Neural cell (in vitro differentiated cells): ENCODE results near the gene ACER1. TPM values are rescaled to one million over a fixed set of nuclear protein-coding genes. Genes with fewer than 3 reads are reported as not detected.

Source experiments
- H2AFZ ChIP-seq: fragments of 200-600, 300-800 bp; sonication (generic), shearing (Covaris generic); 2 replicates; pipeline ENCODE4 v1.6.0; 2014; ENCODE audit warnings: low read depth, mild to moderate bottlenecking, antibody characterized with exemption, low read length, moderate library complexity
- H3F3A ChIP-seq: fragments of 200-600 bp; shearing (Covaris generic); 2 replicates; pipeline ENCODE4 v1.6.1; 2016; ENCODE audit warnings: mild to moderate bottlenecking, moderate library complexity, mixed read lengths, antibody characterized with exemption, low read length; ENCODE audit not compliant: insufficient read depth, poor library complexity, severe bottlenecking
- H3K27ac ChIP-seq: fragments of 200-600, 300-800 bp; sonication (generic), shearing (Covaris generic); 2 replicates; pipeline ENCODE4 v1.5.1; 2014; ENCODE audit warnings: mild to moderate bottlenecking, low read length, moderate library complexity
- H3K27me3 ChIP-seq: fragments of 300-800, 200-600 bp; sonication (generic), shearing (Covaris generic); 2 replicates; pipeline ENCODE4 v1.6.0; 2014; ENCODE audit warnings: mild to moderate bottlenecking, low read depth, low read length, moderate library complexity; ENCODE audit not compliant: insufficient read depth
- H3K36me3 ChIP-seq: fragments of 300-800, 200-600 bp; sonication (generic), shearing (Covaris generic); 2 replicates; pipeline ENCODE4 v1.5.1; 2014; ENCODE audit warnings: mild to moderate bottlenecking, antibody characterized with exemption, low read length, moderate library complexity; ENCODE audit not compliant: insufficient read depth
- H3K4me2 ChIP-seq: fragments of 300-800, 200-600 bp; sonication (generic), shearing (Covaris generic); 2 replicates; pipeline ENCODE4 v1.6.0; 2014; ENCODE audit warnings: mild to moderate bottlenecking, low read length
- H3K4me3 ChIP-seq: fragments of 300-800, 200-600 bp; sonication (generic), shearing (Covaris generic); 2 replicates; pipeline ENCODE4 v1.5.1; 2014; ENCODE audit warnings: mild to moderate bottlenecking, low read length, moderate library complexity
- H3K79me2 ChIP-seq: fragments of 200-600 bp; shearing (Covaris generic); replicated peaks from 2 replicates; pipeline ENCODE4 v1.6.0; 2014; ENCODE audit warnings: mild to moderate bottlenecking, low read length, moderate library complexity; ENCODE audit not compliant: insufficient read depth
- H3K9ac ChIP-seq: fragments of 300-800, 200-600 bp; sonication (generic), shearing (Covaris generic); 2 replicates; pipeline ENCODE4 v1.6.1; 2016; ENCODE audit warnings: mild to moderate bottlenecking, low read length, mixed read lengths
- H3K9me2 ChIP-seq: fragments of 200-600 bp; shearing (Covaris generic); 2 replicates; pipeline ENCODE4 v1.6.1; 2016; ENCODE audit warnings: mild to moderate bottlenecking, low read length, mixed read lengths; ENCODE audit not compliant: insufficient read depth
- H3K9me3 ChIP-seq: fragments of 200-600, 300-800 bp; sonication (generic), shearing (Covaris generic); 2 replicates; pipeline ENCODE4 v1.6.1; 2016; ENCODE audit warnings: mild to moderate bottlenecking, mixed run types, low read length, moderate library complexity, mixed read lengths
- H4K20me1 ChIP-seq: fragments of 200-600 bp; shearing (Covaris generic); 2 replicates; pipeline ENCODE4 v1.6.1; 2016; ENCODE audit warnings: mild to moderate bottlenecking, mixed run types; ENCODE audit not compliant: insufficient read depth
- CTCF ChIP-seq: fragments of 450-650 bp; IDR thresholded peaks from 2 replicates; pipeline ENCODE4 v1.5.1; 2014; ENCODE audit warnings: antibody characterized with exemption, mild to moderate bottlenecking, moderate library complexity; ENCODE audit not compliant: poor library complexity, severe bottlenecking
- EP300 ChIP-seq: fragments of 450-650 bp; conservative IDR thresholded peaks from 2 replicates; pipeline ENCODE4 v1.6.1; 2014; ENCODE audit warnings: antibody characterized with exemption, mild to moderate bottlenecking, moderate library complexity; ENCODE audit not compliant: poor library complexity, severe bottlenecking
- EZH2 ChIP-seq: fragments of 200-600, 300-800 bp; shearing (Covaris generic), sonication (generic); IDR thresholded peaks from 2 replicates; pipeline ENCODE4 v1.6.1; 2014; ENCODE audit warnings: antibody characterized with exemption, low read length, borderline replicate concordance, mild to moderate bottlenecking; ENCODE audit not compliant: insufficient read depth, poor library complexity, severe bottlenecking
- MXI1 ChIP-seq: fragments of 450-650 bp; conservative IDR thresholded peaks from 2 replicates; pipeline ENCODE4 v1.6.1; 2014; ENCODE audit warnings: antibody characterized with exemption, mild to moderate bottlenecking; ENCODE audit not compliant: poor library complexity, severe bottlenecking
- POLR2AphosphoS5 ChIP-seq: IDR thresholded peaks from 2 replicates; pipeline ENCODE4 v1.6.1; 2012
- RAD21 ChIP-seq: fragments of 450-650 bp; conservative IDR thresholded peaks from 2 replicates; pipeline ENCODE4 v1.6.1; 2014; ENCODE audit warnings: antibody characterized with exemption, mild to moderate bottlenecking, moderate library complexity
- SMC3 ChIP-seq: fragments of 450-650 bp; conservative IDR thresholded peaks from 2 replicates; pipeline ENCODE4 v1.6.1; 2014; ENCODE audit warnings: antibody characterized with exemption, mild to moderate bottlenecking, moderate library complexity; ENCODE audit not compliant: poor library complexity
- TAF1 ChIP-seq: IDR thresholded peaks from 2 replicates; pipeline ENCODE4 v1.6.1; 2012; ENCODE audit warnings: low read depth
- polyA plus RNA-seq: library from polyadenylated mRNA; depleted of rRNA; stranded (reverse); fragments of >200 nt; gene quantifications from 2 replicates; pipeline ENCODE4 v1.2.3, GENCODE V29; 2014
- TF ChIP-seq, protein P1 (sequence below): IDR thresholded peaks from 2 replicates; pipeline ENCODE4 v1.6.1; 2012; ENCODE audit warnings: borderline replicate concordance

The ACER1 gene
- polyA plus RNA-seq, 1 donor from 2014 or later, result not detected

DNA sequence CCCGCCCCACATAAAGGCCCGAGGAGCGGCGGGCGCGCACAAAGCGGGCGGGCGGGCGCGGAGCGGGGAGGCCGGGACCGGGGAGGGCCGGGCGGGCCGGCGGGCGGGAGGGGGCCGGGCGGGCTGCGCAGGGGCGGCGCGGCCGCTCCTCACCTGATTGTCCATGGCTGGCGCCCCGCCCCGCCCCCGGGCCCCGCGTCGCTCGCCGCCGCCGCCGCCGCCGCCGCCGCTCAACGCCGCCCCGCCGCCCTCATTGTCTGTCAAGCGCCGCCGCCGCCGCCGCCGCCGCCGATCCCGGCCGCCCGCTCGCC is 53.8 kb downstream of the ACER1 start:
- no peak overlapping the region for H3K4me2 ChIP-seq
- no peaks in the 10 kb centered on the region for H3K27me3 ChIP-seq
- H3K27ac ChIP-seq, result peak overlapping the region; percentile 58
- H3K9me2 ChIP-seq, result no peaks in the 10 kb centered on the region
- no peaks in the 10 kb centered on the region for H3F3A ChIP-seq
- H3K4me3 ChIP-seq, result peak overlapping the region; percentile 91
- H3K9me3 ChIP-seq, result no peaks in the 10 kb centered on the region
- no peak for TF ChIP-seq POLR2AphosphoS5
- TF ChIP-seq MXI1, result no peak
- TF ChIP-seq EZH2, result no peak
- TF ChIP-seq EP300, result no peak
- TF ChIP-seq RAD21, result no peak
- TF ChIP-seq TAF1, result no peak
- TF ChIP-seq, protein P1, sequence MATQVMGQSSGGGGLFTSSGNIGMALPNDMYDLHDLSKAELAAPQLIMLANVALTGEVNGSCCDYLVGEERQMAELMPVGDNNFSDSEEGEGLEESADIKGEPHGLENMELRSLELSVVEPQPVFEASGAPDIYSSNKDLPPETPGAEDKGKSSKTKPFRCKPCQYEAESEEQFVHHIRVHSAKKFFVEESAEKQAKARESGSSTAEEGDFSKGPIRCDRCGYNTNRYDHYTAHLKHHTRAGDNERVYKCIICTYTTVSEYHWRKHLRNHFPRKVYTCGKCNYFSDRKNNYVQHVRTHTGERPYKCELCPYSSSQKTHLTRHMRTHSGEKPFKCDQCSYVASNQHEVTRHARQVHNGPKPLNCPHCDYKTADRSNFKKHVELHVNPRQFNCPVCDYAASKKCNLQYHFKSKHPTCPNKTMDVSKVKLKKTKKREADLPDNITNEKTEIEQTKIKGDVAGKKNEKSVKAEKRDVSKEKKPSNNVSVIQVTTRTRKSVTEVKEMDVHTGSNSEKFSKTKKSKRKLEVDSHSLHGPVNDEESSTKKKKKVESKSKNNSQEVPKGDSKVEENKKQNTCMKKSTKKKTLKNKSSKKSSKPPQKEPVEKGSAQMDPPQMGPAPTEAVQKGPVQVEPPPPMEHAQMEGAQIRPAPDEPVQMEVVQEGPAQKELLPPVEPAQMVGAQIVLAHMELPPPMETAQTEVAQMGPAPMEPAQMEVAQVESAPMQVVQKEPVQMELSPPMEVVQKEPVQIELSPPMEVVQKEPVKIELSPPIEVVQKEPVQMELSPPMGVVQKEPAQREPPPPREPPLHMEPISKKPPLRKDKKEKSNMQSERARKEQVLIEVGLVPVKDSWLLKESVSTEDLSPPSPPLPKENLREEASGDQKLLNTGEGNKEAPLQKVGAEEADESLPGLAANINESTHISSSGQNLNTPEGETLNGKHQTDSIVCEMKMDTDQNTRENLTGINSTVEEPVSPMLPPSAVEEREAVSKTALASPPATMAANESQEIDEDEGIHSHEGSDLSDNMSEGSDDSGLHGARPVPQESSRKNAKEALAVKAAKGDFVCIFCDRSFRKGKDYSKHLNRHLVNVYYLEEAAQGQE, result no peak
- no peak for TF ChIP-seq CTCF
- TF ChIP-seq SMC3, result no peak
- H3K36me3 ChIP-seq, result no peaks in the 10 kb centered on the region
- no peak overlapping the region for H2AFZ ChIP-seq
- no peaks in the 10 kb centered on the region for H4K20me1 ChIP-seq
- peaks cover 48% of the 10 kb centered on the region for H3K79me2 ChIP-seq
- peak overlapping the region; percentile 90 for H3K9ac ChIP-seq

GRCh38 chr19:6278740-6279619 is 54.4 kb downstream of the ACER1 start:
- no peaks in the 10 kb centered on the region for H4K20me1 ChIP-seq
- H3K4me2 ChIP-seq, result peak overlapping the region; percentile 78
- no peaks in the 10 kb centered on the region for H3K36me3 ChIP-seq
- no peak overlapping the region for H2AFZ ChIP-seq
- H3K79me2 ChIP-seq, result peaks cover 54% of the 10 kb centered on the region
- peak overlapping the region; percentile 91 for H3K4me3 ChIP-seq
- H3K9me2 ChIP-seq, result no peaks in the 10 kb centered on the region
- no peaks in the 10 kb centered on the region for H3F3A ChIP-seq
- no peaks in the 10 kb centered on the region for H3K9me3 ChIP-seq
- TF ChIP-seq RAD21, result peak; percentile 13
- TF ChIP-seq TAF1, result no peak
- peak overlapping the region; percentile 90 for H3K9ac ChIP-seq
- peak overlapping the region; percentile 58 for H3K27ac ChIP-seq
- H3K27me3 ChIP-seq, result no peaks in the 10 kb centered on the region
